ENCODE results near the gene DRD1.

DNA sequence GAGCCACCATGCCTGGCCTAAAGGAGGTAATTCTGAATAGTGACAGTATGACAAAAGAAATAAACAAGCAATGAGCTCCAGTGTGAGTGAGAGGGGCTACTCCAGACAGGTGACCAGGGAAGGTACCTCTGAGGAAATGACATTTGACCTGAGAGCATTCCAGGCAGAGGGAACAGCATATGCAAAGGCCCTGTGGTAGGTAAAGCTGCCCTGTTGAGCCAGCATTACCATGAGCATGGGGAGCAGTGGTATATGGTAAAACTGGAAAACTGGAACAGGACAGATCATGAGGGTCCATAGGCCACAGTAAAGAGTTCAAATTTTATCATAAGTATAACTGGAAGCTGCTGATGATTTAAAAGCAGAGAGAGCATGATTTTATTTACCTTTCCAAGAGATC, 28.4 kb upstream of the DRD1 start:
- TF ChIP-seq TAF1 (IDR thresholded peaks at IDR 0.05; ENCODE audit: borderline replicate concordance, insufficient read depth, low read length) (no peak), POLR2AphosphoS5 (IDR thresholded peaks at IDR 0.05; ENCODE audit: low read depth, low read length) (no peak), REST (IDR thresholded peaks at IDR 0.05; ENCODE audit: insufficient read depth in 1 of 2, low read depth in 2 of 2, low read length in 2 of 2) (no peak), SIN3A (IDR thresholded peaks at IDR 0.05; ENCODE audit: borderline replicate concordance, insufficient read depth, low read length) (no peak)
